SH-SY5Y (cell line): ENCODE data around the gene ESRP2.

Source experiments
- GATA2 ChIP-seq: IDR thresholded peaks from 2 replicates; pipeline ENCODE4 v1.6.1; 2011; ENCODE audit warnings: mild to moderate bottlenecking, low read depth, low read length
- GATA3 ChIP-seq: IDR thresholded peaks from 2 replicates; pipeline ENCODE4 v1.6.1; 2011; ENCODE audit warnings: low read depth, mild to moderate bottlenecking, low read length, moderate library complexity

GRCh38 chr16:68200088-68200783 is 35.7 kb downstream of the ESRP2 start:
- TF ChIP-seq GATA3, result no peak
- TF ChIP-seq GATA2, result no peak
